NK-92 treated with Interleukin-12 subunit alpha and Interleukin-12 subunit beta, amount 100 ng/mL, for 24 hours (cell line): ENCODE measurements around the gene MYO15A.

Experiments used
- DNase-seq: peaks from one replicate; lab custom pipeline; 2025; lab: John Stamatoyannopoulos, UW

MYO15A gene

DNA sequence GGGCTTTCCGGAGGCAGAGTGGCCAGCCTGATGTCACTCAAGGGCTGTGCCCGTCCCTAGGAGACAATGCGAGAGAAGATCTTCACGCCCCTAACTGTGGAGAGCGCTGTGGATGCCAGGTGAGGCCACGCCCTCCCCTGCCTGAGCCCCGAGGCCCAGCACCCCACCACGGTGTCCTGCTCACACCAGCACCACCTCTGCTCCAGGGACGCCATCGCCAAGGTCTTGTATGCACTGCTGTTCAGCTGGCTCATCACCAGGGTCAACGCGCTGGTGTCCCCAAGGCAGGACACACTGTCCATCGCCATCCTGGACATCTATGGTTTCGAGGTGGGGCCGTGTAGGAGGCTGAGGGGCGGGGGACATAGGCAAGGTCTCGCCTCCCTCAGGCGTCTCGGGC is 27.8 kb downstream of the MYO15A start:
- DNase-seq, result no peak

DNA sequence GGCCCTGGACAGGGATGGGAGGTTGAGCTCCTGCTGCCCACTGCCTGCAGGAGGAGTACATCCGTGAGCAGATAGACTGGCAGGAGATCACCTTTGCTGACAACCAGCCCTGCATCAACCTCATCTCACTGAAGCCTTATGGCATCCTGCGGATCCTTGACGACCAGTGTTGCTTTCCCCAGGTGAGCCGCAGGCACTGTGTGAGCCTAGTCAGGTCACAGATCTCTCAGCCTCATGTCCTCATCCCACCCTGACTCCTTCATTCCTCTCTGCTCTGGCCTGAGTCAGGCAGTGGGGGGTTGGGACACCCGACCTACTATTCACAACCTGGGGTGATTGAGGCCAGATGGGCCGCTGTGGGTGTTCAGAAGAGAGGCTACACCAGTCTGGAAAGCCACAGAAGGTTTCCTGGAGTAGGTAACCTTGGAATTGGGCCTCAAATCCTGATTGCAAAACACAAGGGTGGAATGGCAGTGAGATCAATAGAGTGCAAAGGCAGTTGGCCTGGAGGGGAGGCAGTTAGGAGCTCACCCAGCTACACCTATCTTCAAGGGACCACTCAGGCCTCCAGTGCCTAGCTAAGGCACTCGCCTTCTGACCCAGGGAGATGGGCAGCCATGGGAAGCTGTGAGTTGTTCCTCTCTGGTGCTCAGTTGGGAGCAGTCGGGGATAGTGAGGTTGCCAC is 29.7 kb downstream of the MYO15A start:
- DNase-seq, result no peak

DNA sequence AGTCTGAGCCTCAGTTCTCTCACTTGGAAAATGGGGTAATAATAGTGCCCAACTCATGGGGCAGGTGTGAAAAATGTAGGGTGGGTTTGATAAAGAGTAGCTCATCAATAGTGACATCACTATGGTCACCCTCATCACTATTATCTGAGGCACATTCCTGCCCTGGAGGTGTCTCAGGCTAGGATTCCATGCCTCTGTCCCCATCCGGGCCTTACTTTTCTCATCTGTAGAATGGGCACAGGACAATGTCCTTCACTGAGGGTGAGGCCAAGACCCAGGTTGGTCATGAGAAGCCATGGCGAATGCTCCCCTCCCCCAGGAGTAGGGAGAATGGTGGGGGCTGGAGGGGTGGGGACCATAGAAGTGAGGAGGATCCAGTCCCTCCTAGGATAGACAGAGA is 30.5 kb downstream of the MYO15A start:
- no peak for DNase-seq

DNA sequence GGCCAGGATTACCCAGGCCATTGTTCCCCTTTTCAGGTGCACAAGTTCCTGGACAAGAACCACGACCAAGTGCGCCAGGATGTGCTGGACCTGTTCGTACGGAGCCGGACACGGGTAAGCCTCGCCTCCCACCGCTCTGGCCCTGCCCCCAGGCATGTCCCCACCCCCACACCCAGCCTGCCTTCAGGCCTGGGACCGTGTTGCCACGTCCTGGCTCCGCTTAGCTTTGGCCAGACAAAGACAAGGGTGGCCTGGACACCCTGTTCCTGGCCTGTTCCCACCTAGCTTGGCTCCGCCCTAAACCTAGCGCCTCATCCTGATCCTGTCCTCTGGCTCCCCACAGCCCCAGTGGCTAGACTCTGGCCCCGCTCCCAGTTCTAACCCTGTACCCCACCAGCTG is 30.9 kb downstream of the MYO15A start:
- DNase-seq, result no peak

DNA sequence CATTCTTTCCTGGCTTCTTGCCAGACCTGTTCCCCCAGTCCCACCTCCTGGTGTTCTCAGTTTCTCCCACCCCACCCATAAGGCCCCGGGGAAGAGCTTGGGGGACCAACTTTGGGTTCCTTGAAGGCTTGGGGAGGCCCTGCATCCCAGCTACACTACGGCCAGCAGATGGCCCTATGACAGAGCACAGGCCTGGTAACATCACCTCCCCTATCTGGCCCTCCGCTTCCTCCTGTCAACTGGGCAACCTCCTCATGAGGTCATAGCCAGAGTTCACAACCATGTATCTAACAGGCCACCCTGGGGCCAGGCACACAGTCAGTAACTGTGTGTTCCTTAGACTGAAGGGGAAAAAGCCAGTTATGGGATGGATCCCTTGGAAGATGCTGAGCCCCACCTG is 31.4 kb downstream of the MYO15A start:
- no peak for DNase-seq

DNA sequence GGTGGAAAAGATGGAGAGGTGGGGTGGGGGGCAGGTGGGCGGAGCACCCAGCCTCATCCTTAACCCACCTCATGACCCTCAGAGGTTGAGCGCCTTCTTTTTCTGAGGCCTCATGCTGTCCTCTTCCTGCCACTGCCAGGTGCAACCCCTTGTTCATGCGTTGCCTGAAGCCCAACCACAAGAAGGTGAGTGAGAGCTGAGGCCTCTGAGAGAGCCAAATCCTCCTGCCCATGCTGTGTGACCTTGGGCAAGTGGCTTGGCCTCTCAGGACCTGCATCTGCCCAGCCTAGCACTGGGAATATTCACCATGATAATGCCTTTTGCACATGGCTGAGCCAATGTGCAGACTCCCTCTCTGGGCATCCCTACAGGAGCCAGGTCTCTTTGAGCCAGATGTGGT is 32.1 kb downstream of the MYO15A start:
- DNase-seq, result no peak

DNA sequence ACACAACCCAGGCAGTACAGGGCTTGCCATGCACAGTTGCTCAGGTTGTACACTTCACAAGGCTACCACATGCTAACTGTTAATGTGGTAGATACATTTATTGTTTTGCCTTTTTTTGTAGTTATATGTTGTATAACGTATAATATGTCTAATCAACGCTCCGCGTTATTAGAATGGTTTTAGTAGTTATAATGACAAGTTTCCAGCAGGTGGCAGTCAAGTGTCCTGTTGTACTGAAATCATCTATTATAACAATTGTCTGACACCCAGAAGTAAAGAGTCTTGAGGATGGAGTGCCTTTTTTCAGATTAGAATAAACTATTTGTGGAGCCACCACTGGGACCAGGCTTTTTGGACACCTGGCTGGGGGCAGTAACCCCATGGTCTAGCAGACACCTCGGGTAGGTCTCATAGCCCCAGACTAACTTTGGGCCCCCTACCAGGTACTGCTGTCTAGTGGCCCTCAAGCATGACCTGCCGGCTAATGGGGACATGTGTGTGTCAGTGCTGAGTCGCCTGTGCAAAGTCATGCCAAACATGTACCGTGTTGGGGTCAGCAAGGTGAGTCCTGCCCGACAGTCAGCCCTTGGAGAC is 32.8 kb downstream of the MYO15A start:
- DNase-seq, result no peak

DNA sequence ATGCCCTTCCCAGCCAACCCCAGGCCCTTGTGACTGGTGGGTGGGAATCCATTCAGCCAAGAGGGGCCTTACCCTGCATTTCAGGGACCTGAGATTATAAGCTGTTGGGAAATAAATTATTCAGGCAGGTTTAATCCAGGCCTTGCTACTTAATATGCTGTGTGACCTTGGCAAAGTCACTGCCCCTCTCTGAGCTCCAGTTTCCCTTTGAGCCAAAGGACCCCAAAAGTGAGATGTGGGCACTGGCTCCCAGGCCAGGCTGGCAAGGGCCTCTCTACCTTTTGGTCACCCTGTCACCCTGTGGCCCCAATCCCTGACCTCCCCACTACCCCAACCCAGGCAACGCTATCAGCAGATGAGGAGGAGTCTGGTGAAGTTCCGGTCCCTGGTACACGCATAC is 33.9 kb downstream of the MYO15A start:
- DNase-seq, result no peak

DNA sequence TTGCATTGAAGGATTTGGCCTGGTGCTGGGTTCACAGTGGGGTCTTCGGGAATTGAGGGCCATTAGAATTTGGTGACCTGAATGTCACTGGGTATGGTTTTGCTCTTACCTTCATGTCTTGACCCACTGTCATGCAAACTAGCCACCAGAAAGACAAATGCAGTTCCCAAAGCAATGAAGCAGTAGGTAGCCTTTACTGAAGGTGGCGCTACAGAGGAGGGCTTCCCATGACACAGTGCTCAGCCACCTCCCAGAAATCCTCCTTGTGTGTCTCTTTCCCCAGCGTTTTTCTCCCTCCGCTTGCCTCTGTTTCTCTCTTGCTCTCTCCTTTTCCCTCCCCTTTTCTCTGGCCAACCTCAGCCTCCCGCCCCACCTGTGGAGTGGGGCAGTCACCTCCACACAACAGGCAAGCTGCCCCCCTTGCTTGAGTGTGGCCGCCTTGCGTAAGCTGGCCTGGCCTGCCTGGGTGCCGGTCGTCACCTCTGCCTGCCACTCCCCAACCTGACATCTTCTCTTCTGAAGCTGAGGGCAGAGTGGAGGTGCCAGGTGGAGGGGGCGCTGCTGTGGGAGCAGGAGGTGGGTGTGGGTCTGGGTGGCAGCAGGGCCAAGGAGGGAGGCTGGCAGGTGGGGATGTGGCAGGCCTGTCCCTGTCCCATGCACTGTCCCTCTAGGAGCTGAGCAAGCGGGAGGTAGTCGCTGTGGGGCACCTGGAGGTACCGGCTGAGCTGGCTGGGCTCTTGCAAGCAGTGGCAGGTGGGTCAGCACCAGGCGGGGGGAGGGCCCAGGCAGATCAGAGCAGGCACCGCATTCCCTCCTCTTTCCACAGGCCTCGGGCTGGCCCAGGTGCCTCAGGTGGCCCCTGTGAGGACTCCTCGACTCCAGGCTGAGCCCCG is 34.7 kb downstream of the MYO15A start:
- DNase-seq, result no peak

DNA sequence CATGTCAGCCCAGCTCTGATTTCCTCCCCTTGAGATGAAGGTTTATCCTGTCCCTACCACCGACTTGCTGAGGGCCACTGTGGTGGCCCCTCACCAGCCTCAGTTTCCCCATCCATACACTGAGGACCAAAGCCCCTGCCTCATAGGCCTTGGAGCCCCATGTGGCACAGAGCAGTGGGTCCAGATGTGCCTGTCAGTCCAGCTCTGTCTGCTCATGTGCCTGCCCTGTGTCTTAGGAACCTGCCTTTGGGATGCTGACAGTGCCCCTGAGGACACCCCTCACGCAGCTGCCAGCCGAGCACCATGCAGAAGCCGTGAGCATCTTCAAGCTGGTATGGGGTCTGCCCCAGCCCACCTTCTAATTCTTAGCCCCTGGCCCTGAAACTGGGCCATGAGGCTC is 35.7 kb downstream of the MYO15A start:
- DNase-seq, result no peak

DNA sequence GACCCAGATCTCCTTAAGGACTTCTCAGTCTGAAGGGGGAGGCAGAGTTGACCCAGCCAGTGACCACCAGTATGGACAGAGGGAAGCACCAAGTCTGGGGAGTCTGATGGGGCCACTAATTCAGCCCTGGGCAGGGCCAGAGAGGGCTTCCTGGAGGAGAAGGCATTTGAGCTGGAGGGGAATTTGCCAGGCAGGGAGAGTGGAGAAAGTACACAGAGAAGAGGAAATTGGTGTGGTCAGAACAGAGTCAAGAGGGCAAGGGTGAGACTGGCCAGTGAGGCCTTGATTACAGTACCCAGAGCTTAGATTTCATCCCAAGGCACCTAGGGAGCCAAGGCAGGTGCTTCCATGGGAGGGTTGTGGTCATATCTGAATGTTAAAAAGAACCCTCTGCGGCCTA is 36.3 kb downstream of the MYO15A start:
- DNase-seq, result no peak

DNA sequence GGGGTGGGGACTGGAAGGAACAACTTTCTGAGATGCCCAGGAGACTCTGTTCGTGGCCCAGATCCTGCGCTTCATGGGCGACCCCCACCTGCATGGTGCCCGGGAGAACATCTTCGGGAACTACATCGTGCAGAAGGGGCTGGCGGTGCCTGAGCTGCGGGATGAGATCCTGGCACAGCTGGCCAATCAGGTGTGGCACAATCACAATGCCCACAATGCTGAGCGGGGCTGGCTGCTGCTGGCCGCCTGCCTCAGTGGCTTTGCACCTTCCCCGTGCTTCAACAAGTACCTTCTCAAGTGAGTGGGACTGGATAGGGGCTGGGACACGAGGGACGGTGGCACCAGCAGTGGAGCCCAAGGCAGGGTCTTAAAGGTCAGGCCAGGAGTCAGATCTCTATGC is 37.3 kb downstream of the MYO15A start:
- DNase-seq, result no peak

DNA sequence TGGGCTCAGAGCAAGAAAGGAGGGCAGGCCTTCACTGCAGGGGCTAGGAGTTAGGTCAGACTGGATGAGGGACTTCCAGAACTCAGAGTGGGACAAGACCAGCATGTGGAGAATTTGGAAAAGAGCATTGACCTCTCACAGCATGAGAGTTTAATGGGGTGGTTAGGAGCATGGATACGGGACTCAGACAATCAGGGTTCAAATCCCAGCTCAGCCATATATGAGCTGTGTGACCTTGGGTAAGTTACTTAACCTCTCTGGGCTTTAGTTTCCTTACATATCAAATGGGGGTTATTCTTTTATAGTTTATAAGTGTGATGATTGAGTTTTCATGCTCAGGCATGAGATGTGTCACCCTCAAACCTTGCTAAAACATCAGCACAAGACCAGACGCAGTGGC is 37.7 kb downstream of the MYO15A start:
- DNase-seq, result no peak

DNA sequence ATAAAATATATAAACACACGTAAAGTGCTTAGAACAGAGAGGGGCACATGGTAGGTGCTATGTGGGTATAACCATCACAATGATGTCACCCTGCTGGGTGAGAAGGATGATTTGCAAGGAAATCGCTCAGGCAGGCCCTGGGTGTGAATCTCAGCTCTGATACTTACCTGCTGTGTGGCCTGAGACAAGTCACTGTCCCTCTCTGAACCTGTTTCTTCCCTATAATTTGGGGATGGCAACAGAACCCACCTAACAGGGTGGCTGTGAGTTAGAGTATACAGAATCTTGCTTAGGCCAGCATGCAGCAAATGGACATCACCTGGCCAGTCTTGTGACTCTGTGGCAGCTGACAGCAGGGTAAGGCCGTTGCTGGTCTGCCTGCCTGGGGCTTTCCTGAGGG is 38.4 kb downstream of the MYO15A start:
- DNase-seq, result no peak

DNA sequence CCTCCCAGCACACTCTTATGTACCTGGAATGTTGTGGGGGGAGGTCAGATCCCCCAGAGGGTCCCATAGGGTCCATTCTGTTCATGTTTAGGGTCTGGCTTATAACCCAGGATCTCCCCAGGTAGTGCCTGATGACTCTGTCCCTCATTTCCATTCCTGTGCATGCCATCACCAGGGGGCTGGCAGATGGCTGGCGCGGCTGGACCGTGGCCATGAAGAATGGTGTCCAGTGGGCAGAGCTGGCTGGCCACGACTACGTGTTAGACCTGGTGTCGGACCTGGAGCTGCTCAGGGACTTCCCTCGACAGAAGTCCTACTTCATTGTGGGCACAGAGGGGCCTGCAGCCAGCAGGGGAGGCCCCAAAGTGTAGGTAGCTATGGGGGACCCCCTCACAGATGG is 40.0 kb downstream of the MYO15A start:
- DNase-seq, result no peak

DNA sequence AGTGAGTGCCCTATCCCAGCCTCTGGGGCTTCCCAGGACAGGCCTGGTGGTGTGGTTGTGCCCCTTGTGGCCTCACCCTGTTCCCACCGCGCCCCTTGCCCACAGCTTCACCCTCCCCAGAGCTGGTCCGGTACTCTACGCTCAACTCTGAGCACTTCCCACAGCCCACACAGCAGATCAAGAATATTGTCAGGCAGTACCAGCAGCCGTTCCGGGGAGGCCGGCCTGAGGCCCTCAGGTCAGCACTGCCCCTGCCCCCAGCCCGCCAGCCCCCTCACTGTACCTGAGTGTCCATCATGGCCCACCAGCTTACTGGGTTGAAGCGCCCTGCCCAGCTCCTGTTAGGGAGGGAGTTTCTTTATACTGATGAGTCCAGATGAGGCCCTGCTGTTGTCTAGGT is 42.7 kb downstream of the MYO15A start:
- DNase-seq, result no peak

DNA sequence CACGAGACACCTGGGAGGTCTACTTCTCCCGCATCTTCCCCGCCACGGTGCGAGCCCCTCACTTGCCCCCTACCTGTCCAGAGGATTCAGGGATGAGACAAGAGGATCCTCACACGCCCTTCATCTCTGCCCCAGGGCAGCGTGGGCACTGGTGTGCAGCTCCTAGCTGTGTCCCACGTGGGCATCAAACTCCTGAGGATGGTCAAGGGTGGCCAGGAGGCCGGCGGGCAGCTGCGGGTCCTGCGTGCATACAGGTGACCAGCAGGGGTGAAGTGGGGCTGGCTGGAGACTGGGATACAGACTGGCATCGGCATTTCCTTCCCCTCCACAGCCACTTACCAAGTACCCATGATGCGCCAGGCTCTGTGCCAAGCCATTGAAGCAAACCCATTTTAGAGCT is 46.6 kb downstream of the MYO15A start:
- no peak for DNase-seq

DNA sequence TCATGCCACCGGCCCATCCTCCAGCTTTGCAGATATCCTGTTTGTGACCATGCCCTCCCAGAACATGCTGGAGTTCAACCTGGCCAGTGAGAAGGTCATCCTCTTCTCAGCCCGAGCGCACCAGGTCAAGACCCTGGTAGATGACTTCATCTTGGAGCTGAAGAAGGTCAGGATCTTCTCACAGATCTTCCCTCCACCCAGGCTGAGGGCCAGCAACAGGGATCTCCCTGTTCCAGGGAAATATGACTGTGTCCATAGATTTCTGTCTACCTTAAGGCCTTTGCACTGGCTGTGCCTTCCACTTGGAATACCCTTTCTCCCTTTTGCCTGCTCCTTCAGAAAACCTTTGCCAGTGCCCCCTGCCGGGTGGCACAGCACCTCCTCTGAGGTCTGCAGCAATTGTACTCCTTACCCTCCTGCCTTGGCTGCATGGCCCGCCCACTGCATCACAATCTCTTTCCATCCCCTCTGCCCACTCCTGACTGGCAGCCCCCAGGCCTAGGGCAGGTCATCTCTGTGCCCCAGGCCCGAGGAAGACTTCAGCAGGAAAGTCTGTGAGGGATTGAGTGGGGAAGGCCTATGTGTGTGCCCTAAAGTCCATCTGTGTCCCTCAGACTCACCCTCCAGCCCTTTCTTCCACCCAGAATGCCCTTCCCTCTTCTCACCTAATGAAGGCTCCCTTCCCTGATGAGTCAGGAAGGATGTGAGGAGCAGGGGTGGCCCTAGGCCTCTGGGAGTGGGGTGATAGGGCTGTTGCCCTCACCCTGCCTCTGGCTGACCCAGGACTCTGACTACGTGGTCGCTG is 47.8 kb downstream of the MYO15A start:
- no peak for DNase-seq

DNA sequence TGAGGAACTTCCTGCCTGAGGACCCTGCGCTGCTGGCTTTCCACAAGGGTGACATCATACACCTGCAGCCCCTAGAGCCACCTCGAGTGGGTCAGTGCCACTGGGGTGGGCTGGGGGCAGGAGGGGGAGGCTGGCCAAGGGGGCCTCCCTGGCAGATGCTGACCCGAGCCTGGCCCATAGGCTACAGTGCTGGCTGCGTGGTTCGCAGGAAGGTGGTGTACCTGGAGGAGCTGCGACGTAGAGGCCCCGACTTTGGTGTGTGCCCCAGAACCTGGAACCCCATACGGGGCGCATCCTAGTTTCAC is 48.4 kb downstream of the MYO15A start:
- no peak for DNase-seq

DNA sequence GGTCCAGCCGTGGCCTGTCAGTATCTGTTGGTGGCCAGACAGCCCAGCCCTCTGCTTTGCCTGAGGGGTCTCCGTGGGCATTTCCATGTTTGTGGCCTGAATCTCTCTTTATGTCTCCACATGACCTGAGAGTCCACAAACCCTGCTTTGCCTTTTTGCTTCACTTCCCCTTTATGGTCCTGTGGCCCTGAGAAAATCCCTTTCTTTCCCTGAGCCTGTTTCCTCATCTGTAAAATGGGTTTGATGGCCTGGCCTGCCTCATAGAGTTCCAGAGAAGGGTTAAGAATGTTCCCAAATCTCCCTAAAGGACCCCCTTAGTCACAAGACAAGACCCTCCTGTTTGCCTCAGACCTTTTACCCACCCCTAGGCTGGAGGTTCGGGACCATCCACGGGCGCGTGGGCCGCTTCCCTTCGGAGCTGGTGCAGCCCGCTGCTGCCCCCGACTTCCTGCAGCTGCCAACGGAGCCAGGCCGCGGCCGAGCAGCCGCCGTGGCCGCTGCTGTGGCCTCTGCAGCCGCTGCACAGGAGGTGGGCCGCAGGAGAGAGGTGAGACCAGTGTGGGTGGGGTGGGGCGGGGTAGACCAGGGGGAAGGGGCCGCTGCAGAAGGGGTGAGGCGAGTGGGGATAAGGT is 48.9 kb downstream of the MYO15A start:
- DNase-seq, result no peak

DNA sequence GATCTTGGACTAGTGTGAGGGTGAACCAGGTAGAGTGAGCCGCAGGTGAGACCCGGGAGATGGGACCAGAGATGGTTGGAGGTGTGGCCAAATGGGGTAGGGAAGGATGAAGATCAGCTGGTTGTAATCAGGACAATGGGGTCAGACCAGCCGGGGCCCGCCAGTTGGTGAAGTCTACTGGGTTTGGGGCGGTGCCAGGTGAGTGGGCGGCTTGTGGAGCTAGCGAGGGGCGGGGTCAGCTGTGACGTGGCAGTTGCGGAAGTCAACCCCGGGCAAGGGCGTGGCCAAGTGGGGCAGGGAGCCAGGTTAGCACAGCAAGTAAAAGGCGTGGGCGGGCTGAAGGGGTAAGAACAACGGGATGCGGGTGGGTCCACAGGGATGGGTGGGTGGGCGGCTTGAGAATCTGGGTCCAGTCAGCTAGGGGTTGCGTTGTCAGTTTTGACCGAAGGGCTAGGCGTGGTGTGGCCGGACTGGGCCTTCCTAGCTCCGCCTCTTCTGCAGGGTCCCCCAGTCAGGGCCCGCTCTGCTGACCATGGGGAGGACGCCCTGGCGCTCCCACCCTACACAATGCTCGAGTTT is 49.6 kb downstream of the MYO15A start:
- DNase-seq, result no peak
